GM21423 (cell line): ENCODE data around the gene EFCAB8.

Experiments used
- ATAC-seq: cut with Tn5 transposase; IDR thresholded peaks from one replicate; pipeline ENCODE4 v1.9.1; 2021; ENCODE audit warnings: mild to moderate bottlenecking, moderate library complexity; ENCODE audit not compliant: unreplicated experiment

EFCAB8 gene

DNA sequence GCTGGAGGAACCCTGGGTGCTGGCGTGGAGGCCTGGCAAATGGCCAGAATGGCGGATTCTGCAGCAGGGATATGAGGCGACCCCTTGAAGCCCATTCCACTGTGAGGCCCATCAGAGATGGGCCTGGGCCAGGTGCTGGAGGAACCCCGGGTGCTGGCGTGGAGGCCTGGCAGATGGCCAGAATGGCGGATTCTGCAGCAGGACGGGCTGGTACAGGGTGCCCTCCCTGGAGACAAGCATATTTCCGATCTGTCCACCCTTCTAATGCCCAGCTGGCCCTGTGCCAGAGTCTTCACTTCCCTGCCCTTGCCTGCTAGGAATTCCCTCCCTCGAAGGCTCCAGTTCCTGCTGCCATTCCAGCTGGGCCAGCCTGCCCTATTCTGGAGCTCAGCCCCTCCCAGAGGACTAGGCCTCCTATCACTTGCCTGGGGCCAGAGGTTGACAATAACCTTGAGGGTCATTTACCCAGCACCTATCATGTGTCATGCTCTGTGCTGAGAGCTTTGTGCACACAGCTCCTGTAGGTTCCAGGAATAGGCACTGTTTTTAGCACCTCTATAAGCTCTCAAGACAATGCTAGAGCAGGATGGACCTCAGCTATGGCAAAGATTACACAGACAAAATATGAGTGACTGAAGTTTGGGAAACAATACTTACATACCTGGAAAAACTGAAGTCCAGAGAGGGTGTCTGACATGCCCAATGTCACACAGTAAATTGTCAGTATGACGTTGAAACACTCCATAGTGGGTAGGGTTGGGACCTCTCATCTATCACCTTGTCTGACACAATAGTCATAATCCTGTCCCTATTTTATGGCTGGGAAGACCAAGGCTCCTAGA is 124.1 kb downstream of the EFCAB8 start:
- no peak for ATAC-seq

DNA sequence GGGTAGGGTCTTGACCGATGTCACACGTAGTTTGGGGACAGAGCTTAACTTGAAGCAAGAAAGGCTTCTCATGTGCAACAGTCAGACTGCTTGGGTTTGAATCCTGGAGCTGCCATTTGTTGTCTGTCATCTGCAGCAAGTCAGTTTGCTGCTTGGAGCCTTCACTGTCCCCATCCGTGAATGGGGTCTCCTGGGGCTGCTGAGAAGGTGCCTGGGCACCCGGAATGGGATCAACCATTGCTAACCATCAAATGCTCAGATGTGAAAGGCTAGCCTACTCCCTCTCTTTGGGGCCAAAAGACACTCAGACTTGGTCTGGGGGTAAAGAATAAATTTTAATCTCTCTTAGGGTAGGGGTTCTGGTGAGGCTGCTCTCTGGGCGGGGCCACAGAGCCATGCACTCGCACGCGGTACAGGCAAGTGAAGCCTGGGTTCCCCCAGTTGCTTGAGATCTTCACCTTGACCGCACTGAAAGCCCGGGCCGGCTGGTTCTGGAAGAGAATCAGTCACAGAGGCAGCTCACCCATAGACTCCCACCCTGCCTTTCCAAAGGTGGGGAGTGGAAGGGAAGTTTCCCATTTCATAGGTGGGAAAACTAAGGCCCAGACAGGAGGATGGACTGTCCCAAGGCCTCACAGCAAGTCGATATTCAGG is 124.9 kb downstream of the EFCAB8 start:
- ATAC-seq = no peak

DNA sequence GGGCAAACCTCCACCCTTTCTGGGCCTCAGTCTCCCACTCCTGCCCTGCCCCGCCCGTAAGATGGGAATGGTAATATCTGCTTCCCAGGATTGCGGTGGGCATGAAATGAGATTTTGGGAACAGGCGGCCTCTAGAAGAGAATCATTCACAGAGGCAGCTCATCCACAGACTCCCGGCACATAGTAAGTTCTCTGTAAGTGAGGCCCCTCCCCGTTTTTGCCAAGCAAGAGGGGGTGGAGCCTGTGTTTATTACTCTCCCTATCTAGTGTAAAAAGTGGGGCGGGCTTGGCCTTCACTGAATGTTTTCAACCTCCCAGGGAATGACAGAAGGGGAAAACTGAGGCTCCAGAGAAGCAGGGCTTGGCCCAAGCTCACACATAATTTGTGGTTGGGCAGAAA is 125.5 kb downstream of the EFCAB8 start:
- ATAC-seq = no peak

DNA sequence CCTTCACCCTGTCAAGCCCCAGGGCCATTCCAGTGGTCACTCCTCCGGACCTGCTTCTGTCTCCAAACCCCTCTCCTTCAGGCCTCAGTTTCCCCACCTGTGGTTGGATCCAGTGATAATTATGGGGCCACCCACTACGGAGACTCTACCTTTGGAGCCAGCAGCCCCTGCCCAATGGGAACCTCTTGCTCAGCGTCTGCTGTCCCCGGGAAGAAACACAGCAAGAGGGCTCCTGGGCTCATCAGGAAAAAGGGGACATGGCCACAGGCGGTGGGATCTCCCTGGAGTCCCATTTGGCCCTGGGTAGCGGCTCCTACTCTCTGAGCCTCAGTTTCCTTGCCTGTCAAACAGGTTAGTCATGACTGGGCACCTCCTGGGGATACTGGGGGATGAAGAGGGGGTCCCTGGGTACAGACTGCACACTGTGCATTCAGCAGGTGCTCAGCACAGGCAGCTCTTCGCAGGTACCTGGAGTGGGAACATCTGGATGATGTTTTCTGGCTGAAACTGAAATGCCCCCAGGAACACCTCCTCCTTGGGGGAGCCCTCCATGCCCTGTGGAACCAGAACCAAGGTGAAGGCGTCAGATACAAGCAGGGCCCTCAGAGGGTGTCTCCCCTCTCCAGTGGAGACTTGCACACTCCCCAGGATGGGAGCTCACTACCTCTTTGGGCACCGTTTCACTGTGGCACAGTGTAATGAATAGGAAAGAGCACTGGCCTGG is 126.1 kb downstream of the EFCAB8 start:
- no peak for ATAC-seq

DNA sequence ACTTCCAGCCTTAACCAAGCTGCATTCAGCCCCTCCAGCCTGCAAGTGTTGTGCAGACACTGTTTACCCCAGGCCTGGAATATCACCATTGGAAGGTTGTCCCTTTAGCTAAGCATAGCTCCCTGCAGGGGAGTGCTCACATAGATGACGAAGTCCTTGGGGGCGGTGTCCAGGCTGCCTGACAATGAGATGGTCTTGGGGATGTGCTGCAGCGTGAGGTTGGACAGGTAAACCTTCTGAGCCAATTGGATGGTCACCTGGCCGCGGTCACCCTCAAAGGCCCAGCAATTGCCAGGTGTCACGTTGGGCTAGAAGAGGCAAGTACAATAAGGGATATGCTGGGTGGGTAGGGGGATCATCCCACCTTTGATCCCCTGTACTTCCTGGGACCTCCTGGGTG is 126.9 kb downstream of the EFCAB8 start:
- no peak for ATAC-seq

DNA sequence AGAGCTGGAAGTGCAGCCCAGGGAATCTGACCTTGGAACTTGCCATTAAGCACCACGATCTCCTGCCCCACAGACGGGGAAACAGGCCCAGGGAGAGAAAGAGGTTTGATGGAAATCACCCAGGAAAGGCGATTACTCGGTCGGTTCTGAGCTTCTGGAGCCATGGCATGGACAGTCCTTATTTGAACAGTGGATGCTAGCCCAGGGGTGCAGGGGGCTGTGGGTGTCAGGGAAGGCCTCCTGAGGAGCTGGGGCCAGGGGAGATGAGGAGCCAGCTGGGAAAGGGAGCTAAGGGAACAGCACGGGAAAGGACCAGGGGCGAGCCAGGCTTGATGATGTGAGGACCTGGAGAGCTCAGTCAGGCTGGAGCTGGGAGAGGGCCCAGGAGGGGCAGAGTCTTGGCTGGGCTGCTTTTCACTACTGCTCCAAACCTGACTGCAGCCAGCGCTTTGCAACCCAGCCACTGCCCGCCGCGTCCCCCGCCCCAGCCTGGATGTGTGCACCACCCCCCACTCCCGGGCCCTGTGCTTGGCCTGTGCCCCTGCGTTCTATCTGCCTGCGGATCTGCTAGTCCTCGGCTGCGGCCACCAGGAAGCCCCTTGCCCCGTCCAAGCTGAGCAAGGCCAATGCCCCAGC is 127.7 kb downstream of the EFCAB8 start:
- no peak for ATAC-seq

DNA sequence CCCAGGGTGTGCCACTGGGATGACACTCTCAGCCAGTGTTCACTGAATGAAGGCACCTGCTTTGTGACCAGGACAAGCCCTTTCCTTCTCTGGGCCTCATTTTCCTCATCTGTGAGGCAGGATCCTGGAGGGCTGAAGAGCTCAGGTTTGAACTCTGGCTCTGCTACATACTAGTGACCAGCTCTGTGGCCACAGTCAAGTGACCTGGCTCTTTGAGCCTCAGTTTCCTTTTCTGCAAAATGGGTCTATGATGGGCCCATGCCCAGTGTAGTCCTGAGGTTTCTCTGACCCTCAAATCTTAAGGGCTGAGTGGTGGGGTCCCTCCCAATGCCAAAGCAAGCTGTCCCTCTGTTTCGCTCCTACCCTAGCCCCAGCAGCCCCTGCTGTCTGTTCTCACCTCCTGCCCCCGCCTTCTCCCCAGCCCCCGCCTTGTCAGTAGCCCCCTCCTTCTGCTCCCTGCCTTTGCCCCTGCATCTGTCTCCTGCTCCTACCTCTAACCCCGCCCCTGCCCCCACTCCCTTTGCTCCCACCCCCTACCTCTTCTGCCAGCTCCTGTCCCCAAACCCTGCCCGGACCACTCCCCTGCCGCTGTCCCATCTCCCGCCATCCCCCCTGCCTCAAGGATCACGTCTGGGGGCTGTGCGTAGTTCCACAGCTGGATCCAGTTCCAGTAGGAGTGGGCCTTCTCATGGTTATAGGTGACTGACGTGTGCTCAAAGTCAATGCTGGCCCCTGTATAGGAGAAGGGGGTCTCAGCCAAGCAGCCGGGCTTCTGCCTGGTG is 128.5 kb downstream of the EFCAB8 start:
- ATAC-seq = no peak

DNA sequence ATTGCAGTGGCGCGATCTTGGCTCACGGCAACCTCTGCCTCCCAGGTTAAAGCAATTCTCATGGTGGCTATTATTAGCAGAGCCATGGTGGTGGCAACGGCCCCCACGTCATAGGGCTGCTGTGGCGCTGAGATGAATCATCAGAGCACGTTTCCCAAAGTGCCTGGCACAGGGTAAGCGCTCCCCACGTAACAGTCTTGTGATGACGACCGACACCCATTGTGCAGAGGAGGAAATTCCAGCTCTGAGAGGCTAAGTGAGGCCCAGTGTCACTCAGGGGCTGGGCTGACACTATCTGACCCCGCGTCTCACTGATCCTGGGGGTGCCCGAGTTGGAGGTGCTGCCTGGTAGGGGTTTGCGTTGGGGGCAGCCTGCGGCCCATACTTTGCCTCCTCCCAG is 129.3 kb downstream of the EFCAB8 start:
- ATAC-seq = no peak

DNA sequence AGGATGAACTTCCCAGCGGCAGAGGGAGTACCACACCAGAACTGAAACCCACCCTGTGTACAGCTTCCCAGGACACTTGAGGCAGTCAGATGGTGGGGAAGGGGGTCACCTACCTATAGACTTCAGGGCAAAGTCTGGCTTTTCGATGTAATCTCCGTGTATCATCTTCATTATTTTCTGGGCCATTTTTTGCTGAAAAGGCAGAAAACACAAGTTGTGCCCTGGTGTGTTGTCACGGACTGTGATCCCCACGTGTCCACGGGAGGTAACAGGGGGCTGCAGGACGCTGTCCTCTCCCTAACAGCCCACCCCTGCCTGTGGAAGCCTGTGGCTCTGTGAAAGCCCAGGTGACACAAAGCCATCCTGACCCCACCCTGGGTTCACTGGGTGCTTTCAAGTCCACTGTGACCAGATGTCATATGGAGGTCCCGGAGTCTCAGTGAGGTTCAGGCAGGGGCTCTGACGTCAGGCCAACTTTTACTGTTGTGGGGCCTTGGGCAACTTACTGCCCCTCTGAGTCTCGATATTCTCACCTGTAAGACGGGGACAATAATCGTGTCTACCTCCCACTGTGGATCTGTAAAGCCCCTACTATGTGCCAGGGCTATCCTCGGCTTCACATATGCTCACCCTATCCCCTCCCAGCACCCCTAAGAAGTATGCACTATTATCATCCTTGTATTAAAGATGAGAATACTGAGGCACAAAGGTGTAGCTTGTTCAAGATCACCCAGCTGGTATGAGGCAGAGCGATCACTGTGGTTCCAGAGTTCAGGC is 131.0 kb downstream of the EFCAB8 start:
- no peak for ATAC-seq

DNA sequence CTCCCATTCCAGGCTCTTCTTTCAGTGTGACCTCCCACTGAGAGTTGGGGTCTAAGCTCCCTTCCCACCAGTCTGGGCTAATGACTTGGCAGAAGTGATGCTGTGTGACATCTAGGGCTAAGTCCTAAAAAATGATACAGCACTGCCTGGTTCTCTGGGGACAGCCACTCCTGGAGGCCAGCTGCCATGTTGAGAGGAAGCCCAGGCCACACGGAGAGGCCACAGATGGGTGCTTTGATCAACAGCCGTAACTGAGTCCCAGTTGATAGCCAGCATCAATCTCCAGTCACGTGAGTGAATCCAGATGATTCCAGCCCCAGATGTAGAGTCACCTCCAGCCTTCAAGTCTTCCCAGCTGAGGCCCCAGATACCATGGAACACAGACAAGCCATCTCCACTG is 131.7 kb downstream of the EFCAB8 start:
- no peak for ATAC-seq

DNA sequence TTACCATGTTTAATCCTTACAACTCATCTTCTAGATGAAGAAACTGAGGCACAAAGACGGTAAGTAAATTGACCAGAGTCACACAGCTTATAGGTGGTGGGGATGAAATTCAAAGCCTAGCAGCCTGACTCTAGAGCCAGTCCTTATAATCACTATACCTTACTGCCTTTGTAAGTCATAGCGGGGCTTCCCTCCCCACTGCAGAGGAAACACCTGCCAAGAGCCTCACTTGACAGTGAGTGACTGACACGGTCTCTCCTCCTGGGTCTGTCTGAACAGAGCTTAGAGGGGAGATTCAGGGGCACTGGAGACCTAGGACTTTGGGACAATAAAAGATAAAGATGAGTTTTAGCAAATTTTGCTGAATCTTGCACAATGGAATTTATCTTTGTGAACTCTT is 132.7 kb downstream of the EFCAB8 start:
- ATAC-seq = no peak

DNA sequence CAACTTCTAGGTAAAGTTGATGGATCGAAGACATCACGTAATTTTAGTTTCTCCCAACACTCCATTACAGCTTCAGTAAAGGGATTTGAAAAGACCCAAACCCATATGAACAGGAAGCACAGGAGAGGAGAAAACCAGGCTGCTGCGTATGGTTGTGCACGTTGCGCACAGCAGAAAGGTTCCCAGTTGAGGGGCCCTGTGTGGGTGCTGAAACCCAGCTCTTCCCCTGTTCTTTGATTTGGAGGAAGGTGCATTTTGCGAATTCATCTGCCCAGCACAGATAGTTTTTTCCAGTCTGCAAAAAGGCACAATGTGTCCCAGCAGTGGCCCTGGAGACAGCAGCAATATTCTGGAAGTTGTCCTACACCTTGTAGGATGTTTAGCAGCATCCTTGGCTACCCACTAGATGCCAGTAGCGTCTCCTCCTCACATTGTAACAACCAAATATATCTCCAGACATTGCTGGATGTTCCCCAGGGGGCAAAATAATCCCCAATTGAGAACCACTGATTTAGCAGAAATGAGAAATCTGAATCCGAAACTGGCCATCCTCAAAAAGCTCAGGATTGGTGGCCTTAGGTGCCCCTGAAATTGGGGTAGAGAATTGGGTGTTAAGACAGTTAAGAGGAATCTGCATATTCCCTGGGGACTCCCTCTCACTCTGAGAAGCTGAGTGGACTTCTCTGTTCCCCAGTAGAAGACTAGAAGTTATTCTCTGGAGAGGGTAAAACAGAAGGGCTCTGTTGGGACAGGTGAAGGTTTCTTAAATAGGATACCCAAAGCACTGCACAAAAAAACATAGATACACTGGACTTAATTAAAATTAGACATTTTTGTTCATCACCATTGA is 133.3 kb downstream of the EFCAB8 start:
- ATAC-seq = no peak

DNA sequence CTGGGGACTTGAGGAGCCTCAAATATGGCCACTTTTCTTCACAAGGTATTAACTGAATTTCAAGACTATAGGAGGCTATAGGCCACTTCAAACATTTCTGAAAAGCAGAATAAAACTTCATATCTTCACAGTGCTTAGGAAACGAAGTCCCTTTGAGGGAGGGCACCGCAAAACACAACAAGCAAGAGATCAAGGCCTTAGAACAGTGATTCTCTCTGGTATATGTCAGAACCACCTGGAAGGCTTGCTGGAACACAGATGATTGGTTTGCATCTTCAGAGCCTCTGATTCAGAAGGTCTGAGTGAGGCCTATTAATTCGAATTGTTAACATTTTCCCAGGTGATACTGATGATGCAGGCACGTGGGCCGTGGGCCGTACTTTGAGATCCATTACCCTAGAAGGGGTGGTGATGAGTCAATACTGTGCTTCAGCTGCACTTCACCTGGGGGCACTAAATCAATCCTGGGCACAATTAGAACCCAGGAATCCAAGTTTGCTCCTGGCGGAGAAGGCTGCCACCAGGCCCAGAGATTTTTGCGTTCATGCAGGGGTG is 134.8 kb downstream of the EFCAB8 start:
- no peak for ATAC-seq

DNA sequence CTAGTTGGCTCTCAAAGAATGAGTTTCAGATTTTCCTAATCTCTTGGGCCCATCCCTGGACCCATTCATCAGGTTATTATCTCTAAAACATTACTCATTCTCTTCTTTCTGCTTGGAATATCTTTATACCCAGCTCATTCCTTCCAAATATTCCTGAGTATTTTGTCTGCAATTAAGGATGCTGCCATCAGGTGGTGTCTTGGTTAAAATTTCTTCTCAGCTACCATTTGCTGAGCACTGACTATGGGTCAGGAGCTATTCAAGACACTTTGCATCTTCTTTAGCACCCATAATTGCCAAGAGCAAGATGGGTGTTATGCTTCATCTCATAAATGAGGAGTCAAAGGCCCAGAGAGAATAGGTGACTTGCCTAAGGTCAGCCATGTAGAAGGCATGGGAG is 137.1 kb downstream of the EFCAB8 start:
- ATAC-seq = no peak

DNA sequence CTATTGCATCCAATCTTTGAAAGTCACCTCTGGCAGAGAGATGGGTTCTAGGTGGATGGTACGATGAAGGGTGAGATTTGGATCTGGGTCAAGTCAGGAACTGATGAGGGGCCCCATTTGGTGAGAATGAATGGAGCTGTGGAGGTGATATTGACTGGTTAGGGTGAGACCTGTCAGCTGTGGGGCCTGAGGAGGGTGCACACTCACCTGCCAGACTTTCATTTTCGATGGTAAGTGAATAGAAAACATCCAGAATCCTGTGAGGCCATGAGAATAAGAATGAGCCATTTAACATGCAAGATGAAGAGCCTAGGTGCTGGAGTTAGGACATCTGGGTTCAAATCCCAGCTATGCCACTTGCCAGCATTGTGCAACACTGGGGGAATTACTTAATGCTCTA is 138.7 kb downstream of the EFCAB8 start:
- no peak for ATAC-seq

DNA sequence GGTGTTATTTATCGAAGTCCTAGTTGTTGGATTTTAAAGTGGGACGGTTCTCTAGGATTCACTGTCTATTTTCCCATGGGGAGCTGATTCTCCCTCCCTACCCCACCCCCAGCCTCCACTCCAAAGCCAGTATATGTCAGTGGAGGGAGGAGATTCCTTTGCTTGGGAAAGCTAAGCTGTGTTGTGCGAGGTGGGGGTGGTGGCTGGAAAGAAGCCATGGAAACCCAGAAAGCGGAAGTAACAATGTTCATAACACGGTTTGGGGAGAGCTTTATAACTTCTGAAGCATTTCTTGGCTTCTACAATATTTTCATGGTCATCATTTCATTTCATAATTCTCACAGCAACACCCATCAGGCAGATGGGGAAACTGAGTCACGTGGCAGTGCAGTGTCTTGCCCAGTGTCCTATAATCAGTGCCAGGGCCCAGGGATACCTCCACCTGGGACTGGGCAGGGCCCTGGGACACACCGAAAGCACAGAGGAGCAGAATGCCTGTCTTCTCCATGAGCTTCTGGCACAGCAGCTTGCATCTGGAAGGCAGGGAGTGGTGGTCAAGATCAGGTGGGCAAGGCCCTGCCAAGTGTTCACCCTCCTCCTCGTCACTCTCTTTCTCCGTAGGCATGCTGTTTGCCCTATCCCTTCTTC is 141.0 kb downstream of the EFCAB8 start:
- ATAC-seq = no peak

DNA sequence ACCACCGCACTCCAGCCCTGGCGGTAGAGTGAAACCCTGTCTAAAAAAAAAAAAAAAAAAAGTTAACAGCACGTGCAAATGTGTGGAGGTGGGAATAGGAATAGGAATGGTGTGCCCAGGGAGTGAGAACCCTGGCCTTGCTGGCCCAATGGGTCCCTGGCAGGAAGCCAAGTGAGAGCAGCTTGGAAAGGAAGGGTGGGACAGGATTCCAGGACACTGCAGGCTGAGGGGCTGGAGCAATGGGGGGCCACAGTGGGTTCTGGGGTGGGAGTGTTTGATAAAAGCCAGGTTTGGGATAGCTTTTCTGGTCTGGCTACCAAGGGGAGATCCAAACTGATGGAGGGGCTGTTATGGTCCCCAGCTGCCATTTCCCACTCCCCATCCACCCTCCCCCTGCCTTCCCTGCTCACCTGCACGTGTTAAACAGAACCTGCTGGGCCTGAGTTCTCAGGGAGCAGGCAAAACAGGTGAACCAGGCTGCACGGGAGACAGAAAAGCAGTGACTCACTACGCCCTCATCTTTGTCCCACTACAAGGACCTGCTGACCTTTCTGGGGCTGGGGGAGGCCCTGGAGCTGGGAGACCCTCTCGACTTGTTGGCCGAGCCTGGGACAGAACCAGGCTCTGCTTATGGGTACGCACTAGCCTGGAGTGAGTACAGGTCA is 142.2 kb downstream of the EFCAB8 start:
- no peak for ATAC-seq
